ENCODE measurements around the gene SERPINF2. TPM values are rescaled to one million over a fixed set of nuclear protein-coding genes. Genes with fewer than 3 reads are reported as not detected.
A peak's percentile ranks its signal among the peaks of the same experiment; 100 is the strongest.
"Not testable (repeated sequence)": the region's sequence is repeated elsewhere in the genome, so short reads cannot be mapped to it uniquely, and the experiment has no call there.

SERPINF2 gene
- total RNA-seq, result 68.6 and 74.5 TPM in 2 replicates
- long read RNA-seq, partial matches to known transcripts, result 1 of 5 reads
- long read RNA-seq, other reads (novel, unspliced or antisense), result 3 of 5 reads

- H3K4me1 Mint-ChIP-seq (ENCODE audit: low read depth), result peaks cover 20% of the 10 kb centered on the region
- peak within 1 kb of the TSS; percentile 61 for H3K4me3 Mint-ChIP-seq (ENCODE audit: low read depth)
- no peak for TF ChIP-seq CTCF (IDR thresholded peaks at IDR 0.05; ENCODE audit: unreplicated experiment)
Measured at GRCh38 chr17:1742371-1743087, at the start of gene SERPINF2. TSS of gene SERPINF2 (plus strand) at chr17:1742871. CDS start at chr17:1744996, 2,125 bp downstream.

GRCh38 chr17:1693339-1693738, 49.3 kb upstream of the SERPINF2 start:
- DNase-seq (ENCODE audit: low spot score, unreplicated experiment), result no peak
- peaks cover 1% of the 10 kb centered on the region for H3K36me3 Mint-ChIP-seq (ENCODE audit: insufficient read depth)
- no peaks in the 10 kb centered on the region for H3K27me3 Mint-ChIP-seq
- H3K9me3 Mint-ChIP-seq (ENCODE audit: low read depth), result peaks cover 4% of the 10 kb centered on the region
- no peak for TF ChIP-seq CTCF (IDR thresholded peaks at IDR 0.05; ENCODE audit: unreplicated experiment)
- no peak overlapping the region for H3K27ac Mint-ChIP-seq
- no peak overlapping the region for H3K4me3 Mint-ChIP-seq (ENCODE audit: low read depth)
- H3K4me1 Mint-ChIP-seq (ENCODE audit: low read depth), result peaks cover 5% of the 10 kb centered on the region

More at GRCh38 chr17:1742371-1743087, at the start of gene SERPINF2:
- no peaks in the 10 kb centered on the region for H3K9me3 Mint-ChIP-seq (ENCODE audit: low read depth)
- no peaks in the 10 kb centered on the region for H3K36me3 Mint-ChIP-seq (ENCODE audit: insufficient read depth)
- H3K27ac Mint-ChIP-seq, result peak within 1 kb of the TSS; percentile 87
- no peak for DNase-seq (ENCODE audit: low spot score, unreplicated experiment)
- H3K27me3 Mint-ChIP-seq, result no peaks in the 10 kb centered on the region

GRCh38 chr17:1695365-1695764, 47.3 kb upstream of the SERPINF2 start:
- no peak for DNase-seq (ENCODE audit: low spot score, unreplicated experiment)
- no peak for TF ChIP-seq CTCF (IDR thresholded peaks at IDR 0.05; ENCODE audit: unreplicated experiment)
- H3K27ac Mint-ChIP-seq, result no peak overlapping the region
- no peaks in the 10 kb centered on the region for H3K27me3 Mint-ChIP-seq
- H3K4me1 Mint-ChIP-seq (ENCODE audit: low read depth), result peaks cover 8% of the 10 kb centered on the region
- H3K4me3 Mint-ChIP-seq (ENCODE audit: low read depth), result no peak overlapping the region
- peaks cover 4% of the 10 kb centered on the region for H3K9me3 Mint-ChIP-seq (ENCODE audit: low read depth)
- H3K36me3 Mint-ChIP-seq (ENCODE audit: insufficient read depth), result peaks cover 1% of the 10 kb centered on the region

- Mint-ChIP-seq H3K4me3 (ENCODE audit: low read depth) (no peak overlapping the region), H3K27me3 (no peaks in the 10 kb centered on the region), H3K27ac (peak overlapping the region; percentile 93), H3K9me3 (ENCODE audit: low read depth) (no peaks in the 10 kb centered on the region), H3K4me1 (ENCODE audit: low read depth) (peaks cover 8% of the 10 kb centered on the region), H3K36me3 (ENCODE audit: insufficient read depth) (no peaks in the 10 kb centered on the region)
- TF ChIP-seq CTCF (IDR thresholded peaks at IDR 0.05; ENCODE audit: unreplicated experiment), result no peak
- DNase-seq (ENCODE audit: low spot score, unreplicated experiment), result no peak
Measured at GRCh38 chr17:1697681-1698080, 45.0 kb upstream of the SERPINF2 start.

- H3K36me3 Mint-ChIP-seq (ENCODE audit: insufficient read depth); H3K27ac Mint-ChIP-seq; DNase-seq (ENCODE audit: low spot score, unreplicated experiment); H3K4me3 Mint-ChIP-seq (ENCODE audit: low read depth); H3K9me3 Mint-ChIP-seq (ENCODE audit: low read depth); H3K4me1 Mint-ChIP-seq (ENCODE audit: low read depth); H3K27me3 Mint-ChIP-seq: not testable (repeated sequence)
Measured at GRCh38 chr17:1699891-1700290, 42.8 kb upstream of the SERPINF2 start.

GRCh38 chr17:1703063-1703462, 39.6 kb upstream of the SERPINF2 start:
- DNase-seq (ENCODE audit: low spot score, unreplicated experiment), result no peak
- no peak for TF ChIP-seq CTCF (IDR thresholded peaks at IDR 0.05; ENCODE audit: unreplicated experiment)
- H3K27ac Mint-ChIP-seq, result no peak overlapping the region
- no peaks in the 10 kb centered on the region for H3K36me3 Mint-ChIP-seq (ENCODE audit: insufficient read depth)
- no peak overlapping the region for H3K4me3 Mint-ChIP-seq (ENCODE audit: low read depth)
- no peaks in the 10 kb centered on the region for H3K9me3 Mint-ChIP-seq (ENCODE audit: low read depth)
- H3K27me3 Mint-ChIP-seq, result peaks cover 13% of the 10 kb centered on the region
- H3K4me1 Mint-ChIP-seq (ENCODE audit: low read depth), result peaks cover 3% of the 10 kb centered on the region

Measured in progenitor cell of endocrine pancreas (in vitro differentiated cells).